HG03097 (cell line): Measurements from ENCODE around the gene TMED1.
"Not testable (repeated sequence)": the region's sequence is repeated elsewhere in the genome, so short reads cannot be mapped to it uniquely, and the experiment has no call there.

Experiments used
- ATAC-seq: cut with Tn5 transposase; IDR thresholded peaks from one replicate; pipeline ENCODE4 v1.9.1; 2021; ENCODE audit not compliant: unreplicated experiment, low FRiP score

Gene TMED1

DNA sequence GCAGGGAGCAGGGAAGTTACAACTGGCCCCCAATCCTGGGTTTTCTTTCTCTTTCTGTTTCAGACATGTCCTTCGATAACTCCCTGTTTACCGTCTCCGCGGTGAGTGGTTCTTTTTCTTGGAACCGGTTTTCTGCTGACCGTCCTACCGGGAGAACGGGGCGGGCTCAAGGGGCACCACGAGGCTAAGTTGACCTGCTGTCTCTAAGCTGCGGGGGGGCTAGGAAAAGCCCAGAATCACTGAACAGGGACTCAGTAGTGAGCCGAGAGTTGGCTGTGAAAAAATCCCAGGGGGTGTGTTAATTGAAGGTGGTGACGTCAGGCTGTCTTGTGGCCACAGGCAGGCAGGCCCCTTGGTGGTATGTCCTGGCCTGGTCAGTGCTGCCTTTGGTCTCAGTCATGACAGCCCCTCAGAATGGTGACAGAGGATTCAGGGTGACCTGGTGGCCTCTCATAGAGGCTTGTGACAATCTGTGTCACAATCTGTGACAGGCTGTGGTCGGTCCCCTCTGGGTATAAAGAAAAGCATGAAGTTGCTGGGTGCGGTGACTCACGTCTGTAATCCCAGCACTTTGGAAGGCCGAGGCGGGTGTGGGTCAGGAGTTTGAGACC, 27.2 kb upstream of the TMED1 start:
- no peak for ATAC-seq

DNA sequence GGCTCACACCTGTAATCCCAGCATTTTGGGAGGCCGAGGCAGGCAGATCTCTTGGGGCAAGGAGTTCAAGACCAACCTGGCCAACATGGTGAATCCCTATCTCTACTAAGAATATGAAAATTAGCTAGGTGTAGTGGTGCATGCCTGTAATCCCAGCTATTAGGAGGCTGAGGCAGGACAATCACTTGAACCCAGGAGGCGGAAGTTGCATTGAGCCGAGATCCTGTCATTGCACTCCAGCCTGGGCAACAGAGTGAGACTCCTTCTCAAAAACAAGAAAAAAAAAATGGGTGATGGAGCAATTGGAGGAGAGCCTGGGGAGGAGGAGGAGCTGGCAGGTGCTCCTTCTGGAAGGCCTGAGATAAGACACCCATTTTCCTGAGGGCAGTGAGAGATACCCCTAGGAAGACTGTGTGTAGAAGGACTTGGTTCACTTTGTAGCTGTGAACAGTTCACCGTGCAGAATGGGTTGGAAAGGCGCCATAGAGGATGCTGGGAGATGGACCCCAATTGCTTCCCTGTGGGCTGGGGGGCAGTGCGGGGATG, 26.6 kb upstream of the TMED1 start:
- no peak for ATAC-seq

GRCh38 chr19:10861103-10861651, 25.2 kb upstream of the TMED1 start:
- ATAC-seq, result no peak

- ATAC-seq, result no peak
Measured at GRCh38 chr19:10858204-10858828, 22.3 kb upstream of the TMED1 start.

DNA sequence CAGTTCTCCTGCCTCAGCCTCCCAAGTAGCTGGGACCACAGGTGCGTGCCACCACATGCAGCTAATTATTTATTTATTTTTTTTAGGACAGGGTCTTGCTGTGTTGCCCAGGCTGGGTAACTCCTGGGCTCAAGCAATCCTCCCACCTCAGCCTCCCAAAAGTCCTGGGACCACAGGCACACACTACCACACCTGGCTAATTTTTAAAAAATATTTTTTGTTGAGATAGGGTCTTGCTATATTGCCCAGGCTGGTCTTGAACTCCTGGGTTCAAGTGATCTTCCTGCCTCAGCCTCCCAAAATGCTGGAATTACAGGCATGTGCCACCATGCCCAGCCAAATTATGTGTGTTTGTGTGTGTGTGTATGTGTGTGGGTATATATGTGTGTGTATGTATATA, 20.9 kb upstream of the TMED1 start:
- ATAC-seq, result not testable (repeated sequence)

- ATAC-seq, result no peak
Measured at GRCh38 chr19:10855879-10856522, 20.0 kb upstream of the TMED1 start.

GRCh38 chr19:10854350-10855089, 18.5 kb upstream of the TMED1 start:
- no peak for ATAC-seq

DNA sequence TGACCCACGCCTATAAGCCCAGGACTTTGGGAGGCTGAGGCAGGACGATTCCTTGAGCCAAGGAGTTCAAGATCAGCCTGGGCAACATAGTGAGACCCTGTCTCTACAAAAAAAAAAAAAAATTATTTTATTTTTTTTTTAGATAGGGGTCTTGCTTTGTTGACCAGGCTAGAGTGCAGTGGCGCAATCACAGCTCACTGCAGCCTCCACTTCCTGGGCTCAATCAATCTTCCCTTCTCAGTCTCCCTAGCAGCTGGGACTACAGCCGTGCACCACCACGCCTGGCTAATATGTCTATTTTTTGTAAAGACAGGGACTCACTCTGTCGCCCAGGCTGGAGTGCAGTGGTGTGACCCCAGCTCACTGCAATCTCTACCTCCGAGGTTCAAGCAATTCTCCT, 16.9 kb upstream of the TMED1 start:
- ATAC-seq, result no peak

- no peak for ATAC-seq
Measured at GRCh38 chr19:10852098-10852800, 16.2 kb upstream of the TMED1 start.

DNA sequence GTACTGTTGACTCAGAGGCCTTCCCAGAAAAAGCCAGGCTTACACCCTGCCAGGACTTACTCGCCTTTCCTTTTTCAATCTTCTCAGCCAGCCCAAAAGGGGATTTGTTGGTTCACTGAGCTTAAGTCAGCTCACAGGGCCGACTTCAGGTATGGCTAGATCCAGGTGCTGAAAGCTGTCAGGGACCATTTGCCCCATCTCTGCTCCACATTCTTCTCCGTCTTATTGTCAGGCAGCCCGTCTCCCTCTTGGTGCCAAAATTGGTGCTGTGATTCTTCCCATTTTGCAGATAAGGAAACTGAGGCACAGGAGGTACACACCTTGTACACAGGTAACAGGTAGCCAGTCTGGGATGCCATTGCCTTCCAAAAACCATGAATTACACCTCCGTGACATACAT, 14.6 kb upstream of the TMED1 start:
- no peak for ATAC-seq

DNA sequence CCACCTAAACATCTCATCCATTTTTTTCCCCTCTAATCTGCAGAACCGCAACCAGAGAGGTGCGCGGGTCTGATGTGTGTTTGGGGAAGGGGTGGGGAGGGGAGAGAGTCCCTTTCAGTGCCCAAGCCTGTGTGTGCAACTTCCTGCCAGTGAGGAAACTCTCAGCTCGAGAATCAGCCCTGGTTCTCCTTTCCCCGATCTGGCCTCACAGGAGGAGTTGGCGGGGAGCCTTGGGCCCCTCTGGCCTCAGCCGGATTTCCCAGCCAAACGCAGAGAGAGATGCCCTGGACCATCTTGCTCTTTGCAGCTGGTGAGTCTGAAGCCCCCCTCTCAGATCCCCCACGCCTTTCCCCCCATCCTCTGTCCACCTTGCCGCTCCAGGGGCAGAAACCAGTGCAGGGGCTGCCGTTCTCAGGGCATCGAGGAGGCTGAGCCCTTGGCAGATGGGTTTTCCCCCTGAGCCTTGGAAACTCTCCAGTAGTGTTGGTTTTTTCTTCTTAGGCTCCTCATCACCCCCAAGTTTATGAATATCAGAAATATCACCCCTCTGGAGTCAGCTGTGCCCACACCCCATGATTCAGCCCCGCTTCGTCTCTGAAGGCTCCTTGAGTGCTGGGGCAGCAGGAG, 12.3 kb upstream of the TMED1 start, which contains the start of gene C19orf38:
TSS of gene C19orf38 (plus strand) at position 186 of the 627 bp plus-strand sequence. CDS start at position 280, 94 bp downstream.
- ATAC-seq, result no peak

GRCh38 chr19:10846500-10847202, 10.6 kb upstream of the TMED1 start:
- ATAC-seq, result no peak

DNA sequence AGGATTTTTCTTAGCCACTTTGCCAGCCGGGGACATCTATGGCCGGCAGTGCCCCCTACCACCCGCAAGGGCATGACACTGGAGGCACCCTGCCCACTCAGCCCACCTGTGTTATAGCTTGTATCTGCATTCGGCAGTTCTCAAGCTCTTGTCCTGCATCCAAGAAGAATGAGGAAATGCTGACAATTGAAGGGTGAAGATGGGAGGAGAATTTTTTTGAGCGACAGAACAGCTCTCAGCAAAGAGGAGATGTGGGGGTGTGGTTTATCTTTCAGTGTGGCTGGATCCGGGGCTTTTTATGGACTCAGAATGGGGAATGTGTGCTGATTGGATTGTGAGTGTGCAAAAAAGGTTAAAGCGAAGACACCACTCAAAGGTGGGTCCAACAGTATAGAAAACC, 6.8 kb upstream of the TMED1 start:
- no peak for ATAC-seq

DNA sequence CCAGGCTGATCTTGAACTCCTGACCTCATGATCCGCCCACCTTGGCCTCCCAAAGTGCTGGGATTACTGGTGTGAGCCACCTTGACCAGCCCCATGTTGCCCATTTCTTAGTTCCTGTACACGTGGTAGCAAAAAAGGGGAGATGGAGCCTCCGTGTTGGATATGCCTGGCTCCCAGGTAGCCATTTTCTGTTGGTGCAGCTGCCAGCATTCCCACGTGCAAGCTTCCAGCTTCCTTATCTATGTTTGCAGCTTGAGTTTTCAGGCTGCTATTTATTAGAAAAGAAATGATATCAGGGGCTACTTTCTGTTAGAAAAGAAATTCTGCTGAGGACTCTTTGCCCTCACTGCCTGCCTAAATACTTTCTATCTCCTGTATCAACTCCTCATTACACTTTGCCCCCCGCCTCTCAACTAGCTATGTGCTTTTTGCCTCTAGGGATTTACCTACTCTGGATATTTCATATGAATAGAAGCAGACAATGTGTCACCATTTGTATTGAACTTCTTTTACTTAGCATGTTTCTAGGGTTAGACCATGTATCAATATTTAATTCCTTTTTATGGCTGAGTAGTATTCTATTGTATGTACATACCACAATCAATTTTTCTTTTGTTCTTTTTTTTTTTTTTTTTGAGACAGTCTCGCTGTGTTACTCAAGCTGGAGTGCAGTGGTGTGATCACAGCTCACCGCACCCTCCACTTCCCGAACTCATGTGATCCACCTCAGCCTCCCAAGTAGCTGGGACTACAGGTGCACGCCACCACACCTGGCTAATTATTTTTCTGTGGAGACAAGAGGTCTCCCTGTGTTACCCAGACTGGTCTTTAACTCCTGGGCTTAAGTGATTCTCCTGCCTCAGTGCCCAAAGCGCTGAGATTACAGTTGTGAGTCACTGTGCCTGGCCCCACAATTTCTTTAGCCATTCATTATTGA, 3.4 kb upstream of the TMED1 start:
- ATAC-seq, result no peak

GRCh38 chr19:10838377-10838776, 2.4 kb upstream of the TMED1 start:
- ATAC-seq, result no peak

- ATAC-seq, result not testable (repeated sequence)
Measured at GRCh38 chr19:10837649-10838048, 1.6 kb upstream of the TMED1 start.

DNA sequence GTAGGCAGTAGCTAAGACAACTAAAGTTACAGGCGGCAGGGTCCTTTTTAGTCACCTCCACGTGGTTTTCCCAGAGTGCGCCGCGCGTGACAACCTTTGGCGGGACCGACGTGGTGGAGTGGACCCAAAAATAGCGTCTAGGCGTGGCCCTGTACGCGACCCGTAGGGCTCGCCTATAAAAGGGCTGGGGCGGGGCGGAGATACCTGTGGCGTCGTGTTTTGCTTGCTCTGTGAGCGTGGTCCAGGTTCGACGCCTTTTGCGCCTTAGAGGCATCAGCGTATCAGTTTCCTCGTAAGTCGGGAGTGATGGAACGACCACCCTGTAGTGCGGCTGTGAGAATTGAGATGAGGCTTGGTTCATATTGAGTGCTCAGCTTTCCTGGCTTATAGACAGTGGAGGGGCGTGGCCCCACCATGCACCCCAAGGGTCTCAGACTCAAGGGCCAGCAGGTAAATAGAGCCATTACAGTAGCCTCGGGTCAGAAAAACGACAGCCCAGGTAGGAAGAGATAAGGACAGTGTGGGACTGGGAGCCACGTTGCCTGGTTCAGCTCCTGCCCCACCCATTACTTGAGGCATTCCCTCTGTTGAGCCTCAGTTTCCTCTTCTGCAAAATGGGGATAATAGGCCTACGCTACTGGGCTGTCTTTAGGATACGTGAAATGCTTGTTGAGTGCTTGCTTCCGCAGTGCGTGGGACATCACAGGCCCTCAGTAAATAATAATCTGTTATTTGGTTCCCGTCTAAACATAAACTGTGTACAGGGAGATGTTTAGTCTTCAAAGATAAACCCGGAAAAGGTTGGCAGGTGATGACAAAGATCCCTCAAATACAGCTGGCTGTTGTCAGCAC, 693 bp upstream of the TMED1 start:
- peak; percentile 7 for ATAC-seq
